Mesenchymal stem cell (in vitro differentiated cells and primary cell): ENCODE results near the gene DLX5.

Experiments used
- DNase-seq: peaks from one replicate; pipeline ENCODE4 v3.0.0-alpha.2; 2013
- H2AFZ ChIP-seq: one replicate; pipeline ENCODE4 v1.6.1; 2013; ENCODE audit warnings: low read depth, mild to moderate bottlenecking, control low read depth, inconsistent platforms, low read length, moderate library complexity
- H2AK5ac ChIP-seq: 2 replicates; pipeline ENCODE4 v1.6.1; 2013; ENCODE audit warnings: low read length, moderate library complexity, mild to moderate bottlenecking, inconsistent platforms; ENCODE audit not compliant: severe bottlenecking
- H2BK120ac ChIP-seq: one replicate; pipeline ENCODE4 v1.6.1; 2013; ENCODE audit warnings: low read depth, mild to moderate bottlenecking, inconsistent platforms, low read length, moderate library complexity
- H2BK12ac ChIP-seq, 2 experiments: one replicate each; pipeline ENCODE4 v1.6.1; 2013; ENCODE audit warnings: inconsistent platforms in 2 of 2, low read length in 2 of 2, mild to moderate bottlenecking in 2 of 2, moderate library complexity in 2 of 2, control low read depth in 1 of 2
- H2BK15ac ChIP-seq: one replicate; pipeline ENCODE4 v1.6.1; 2013; ENCODE audit warnings: mild to moderate bottlenecking, low read depth, inconsistent platforms; ENCODE audit not compliant: poor library complexity, severe bottlenecking
- H2BK5ac ChIP-seq: 2 replicates; pipeline ENCODE4 v1.6.1; 2013; ENCODE audit warnings: low read depth, mild to moderate bottlenecking, low read length, control low read depth, inconsistent platforms; ENCODE audit not compliant: poor library complexity, severe bottlenecking
- H3K14ac ChIP-seq, 2 experiments: one replicate each; pipeline ENCODE4 v1.6.1; 2013; ENCODE audit warnings: inconsistent platforms in 2 of 2, low read length in 2 of 2, control low read depth in 1 of 2, mild to moderate bottlenecking in 1 of 2, moderate library complexity in 1 of 2
- H3K18ac ChIP-seq, 2 experiments: one replicate each; pipeline ENCODE4 v1.6.1; 2013; ENCODE audit warnings: inconsistent platforms in 2 of 2, low read length in 2 of 2, control low read depth in 1 of 2, low read depth in 1 of 2, mild to moderate bottlenecking in 1 of 2
- H3K23ac ChIP-seq, 2 experiments: one replicate each; pipeline ENCODE4 v1.6.1; 2013; ENCODE audit warnings: inconsistent platforms in 2 of 2, low read length in 2 of 2, mild to moderate bottlenecking in 2 of 2, moderate library complexity in 2 of 2, control low read depth in 1 of 2
- H3K27ac ChIP-seq: 2 replicates; pipeline ENCODE4 v1.5.1; 2013; ENCODE audit warnings: mild to moderate bottlenecking, moderate library complexity, low read length, control low read depth, inconsistent platforms; ENCODE audit not compliant: poor library complexity, severe bottlenecking
- H3K27me3 ChIP-seq, 2 experiments: 2 replicates each; pipeline versions ENCODE4 v1.6.1 to v1.7.0; 2013; ENCODE audit warnings: low read length in 2 of 2, mild to moderate bottlenecking in 2 of 2, moderate library complexity in 2 of 2, control low read depth in 1 of 2, inconsistent platforms in 1 of 2; ENCODE audit not compliant: control insufficient read depth in 1 of 2, insufficient read depth in 1 of 2
- H3K36me3 ChIP-seq, 2 experiments: 2 replicates each; pipeline versions ENCODE4 v1.6.1 to v1.7.0; 2013; ENCODE audit warnings: low read length in 2 of 2, control low read depth in 1 of 2, inconsistent platforms in 1 of 2, low read depth in 1 of 2, mild to moderate bottlenecking in 1 of 2; ENCODE audit not compliant: insufficient read depth in 2 of 2, control insufficient read depth in 1 of 2
- H3K4ac ChIP-seq, 2 experiments: one replicate each; pipeline ENCODE4 v1.6.1; 2013; ENCODE audit warnings: inconsistent platforms in 2 of 2, low read length in 2 of 2, mild to moderate bottlenecking in 2 of 2, moderate library complexity in 2 of 2, control low read depth in 1 of 2, low read depth in 1 of 2
- H3K4me1 ChIP-seq: 2 replicates; pipeline ENCODE4 v1.6.1; 2013; ENCODE audit warnings: low read depth, low read length, control low read depth; ENCODE audit not compliant: control insufficient read depth, insufficient read depth
- H3K4me2 ChIP-seq: 2 replicates; pipeline ENCODE4 v1.6.1; 2013; ENCODE audit warnings: low read length, mild to moderate bottlenecking, inconsistent platforms; ENCODE audit not compliant: poor library complexity, severe bottlenecking
- H3K4me3 ChIP-seq, 2 experiments: 2 replicates each; pipeline versions ENCODE4 v1.5.1 to v1.7.0; 2013; ENCODE audit warnings: low read length in 2 of 2, mild to moderate bottlenecking in 2 of 2, control low read depth in 1 of 2, low read depth in 1 of 2; ENCODE audit not compliant: insufficient read depth in 1 of 2
- H3K79me1 ChIP-seq: replicated peaks from 2 replicates; pipeline ENCODE4 v1.6.1; 2013; ENCODE audit warnings: mild to moderate bottlenecking, control low read depth, low read length, inconsistent platforms; ENCODE audit not compliant: poor library complexity, severe bottlenecking
- H3K9ac ChIP-seq: 2 replicates; pipeline ENCODE4 v1.7.0; 2013; ENCODE audit warnings: mild to moderate bottlenecking, low read length, moderate library complexity
- H3K9me3 ChIP-seq: 2 replicates; pipeline ENCODE4 v1.7.0; 2013; ENCODE audit warnings: mild to moderate bottlenecking, low read length; ENCODE audit not compliant: control insufficient read depth
- H4K8ac ChIP-seq: one replicate; pipeline ENCODE4 v1.6.1; 2013; ENCODE audit warnings: inconsistent platforms, mild to moderate bottlenecking, low read length, moderate library complexity
- H4K91ac ChIP-seq: one replicate; pipeline ENCODE4 v1.6.1; 2013; ENCODE audit warnings: mild to moderate bottlenecking, low read length, inconsistent platforms
- WGBS: methylation state at CpG from one replicate; pipeline ENCODE4 v1.1.7; 2013; ENCODE audit warnings: mixed read lengths; 5-methylcytosine and 5-hydroxymethylcytosine counted together

Gene DLX5

GRCh38 chr7:96993980-96994379, 30.7 kb downstream of the DLX5 start:
- H2AFZ ChIP-seq = no peak overlapping the region
- H3K27ac ChIP-seq = no peak overlapping the region
- H2BK5ac ChIP-seq = no peak overlapping the region
- peaks cover 83 to 96% of the 10 kb centered on the region in 2 experiments for H3K27me3 ChIP-seq
- no peak overlapping the region for H4K91ac ChIP-seq
- no peak overlapping the region for H2BK12ac ChIP-seq
- DNase-seq = no peak
- H3K4me1 ChIP-seq = peaks cover 1% of the 10 kb centered on the region
- no peaks in the 10 kb centered on the region for H3K36me3 ChIP-seq
- H3K79me1 ChIP-seq = no peaks in the 10 kb centered on the region
- no peak overlapping the region for H3K4me2 ChIP-seq
- H3K14ac ChIP-seq = no peak overlapping the region
- H3K4me3 ChIP-seq = no peak overlapping the region
- 0% methylated on average over 1 of the region's 1 CpG for WGBS
- H3K9ac ChIP-seq = no peak overlapping the region
- no peak overlapping the region for H2BK120ac ChIP-seq
- no peak overlapping the region for H4K8ac ChIP-seq
- no peak overlapping the region for H2AK5ac ChIP-seq
- H2BK15ac ChIP-seq = no peak overlapping the region
- H3K4ac ChIP-seq = no peak overlapping the region
- H3K23ac ChIP-seq = no peak overlapping the region
- peaks cover 11% of the 10 kb centered on the region for H3K9me3 ChIP-seq
- no peak overlapping the region for H3K18ac ChIP-seq

GRCh38 chr7:96993094-96993865, 31.4 kb downstream of the DLX5 start:
- no peak for DNase-seq
- no peak overlapping the region for H3K4me2 ChIP-seq

DNA sequence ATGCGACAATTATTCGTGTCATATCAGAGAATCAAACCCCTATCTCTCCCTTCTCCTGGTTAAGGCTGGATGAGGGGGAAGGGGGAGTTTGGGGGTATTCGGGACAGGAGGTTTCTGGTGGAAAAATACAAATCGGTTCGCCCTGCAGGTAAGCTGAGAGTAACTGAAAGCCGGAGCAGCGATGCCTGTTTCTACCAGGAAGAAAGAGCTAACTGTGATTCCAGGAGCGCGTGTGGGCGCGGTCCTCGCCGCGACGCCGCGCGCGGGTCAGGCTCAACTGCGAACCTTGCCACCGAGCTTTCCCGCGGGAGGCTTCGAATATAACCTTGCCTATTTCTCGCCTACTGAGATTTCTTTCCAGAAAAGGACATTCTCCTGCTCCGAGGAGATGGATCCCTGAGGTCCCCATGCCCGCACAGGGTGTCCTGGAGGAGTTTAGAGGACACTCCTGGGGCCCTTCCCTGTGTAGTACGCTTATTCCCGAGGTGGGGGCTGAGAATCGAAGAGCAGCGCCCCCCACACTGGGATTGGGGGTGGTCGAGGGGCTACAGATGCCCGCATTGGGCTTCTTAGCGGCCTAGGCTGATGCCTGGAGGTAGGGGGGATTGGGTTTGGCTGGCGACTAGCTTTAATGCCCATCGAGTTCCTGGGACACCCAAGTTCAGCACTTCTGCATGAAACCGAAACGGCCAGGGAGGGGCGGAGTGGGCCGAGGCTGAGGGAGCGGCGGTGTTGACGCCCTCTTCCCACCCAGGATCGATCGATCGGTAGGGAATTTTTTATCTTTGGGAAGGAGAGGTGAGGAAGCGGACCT, 32.2 kb downstream of the DLX5 start:
- H3K4me1 ChIP-seq = no peaks in the 10 kb centered on the region
- H3K27ac ChIP-seq = no peak overlapping the region
- no peak overlapping the region for H2AK5ac ChIP-seq
- H2BK12ac ChIP-seq = no peak overlapping the region
- no peak overlapping the region for H4K91ac ChIP-seq
- H3K23ac ChIP-seq = no peak overlapping the region
- H3K36me3 ChIP-seq = no peaks in the 10 kb centered on the region
- no peak overlapping the region for H2BK5ac ChIP-seq
- DNase-seq = no peak
- no peaks in the 10 kb centered on the region for H3K79me1 ChIP-seq
- peak overlapping the region in 1 of 2 experiments; percentile 51 for H3K4me3 ChIP-seq
- H2AFZ ChIP-seq = no peak overlapping the region
- H2BK15ac ChIP-seq = no peak overlapping the region
- H3K9ac ChIP-seq = no peak overlapping the region
- H3K9me3 ChIP-seq = peaks cover 11% of the 10 kb centered on the region
- 3% methylated on average over 45 of the region's 47 CpGs for whole genome bisulfite sequencing
- no peak overlapping the region for H3K14ac ChIP-seq
- H3K4me2 ChIP-seq = no peak overlapping the region
- H4K8ac ChIP-seq = no peak overlapping the region
- no peak overlapping the region for H3K4ac ChIP-seq
- H2BK120ac ChIP-seq = no peak overlapping the region
- H3K27me3 ChIP-seq = peaks cover 77 to 95% of the 10 kb centered on the region in 2 experiments
- no peak overlapping the region for H3K18ac ChIP-seq

More at GRCh38 chr7:96993094-96993865, 31.4 kb downstream of the DLX5 start:
- 9% methylated on average over 21 of the region's 27 CpGs for WGBS
- H3K27ac ChIP-seq = no peak overlapping the region
- H2BK5ac ChIP-seq = no peak overlapping the region
- H3K27me3 ChIP-seq = peaks cover 83 to 96% of the 10 kb centered on the region in 2 experiments
- no peak overlapping the region for H3K4ac ChIP-seq
- H2AK5ac ChIP-seq = no peak overlapping the region
- no peak overlapping the region for H3K14ac ChIP-seq
- H2BK120ac ChIP-seq = no peak overlapping the region
- no peaks in the 10 kb centered on the region for H3K79me1 ChIP-seq
- no peak overlapping the region for H4K91ac ChIP-seq
- peaks cover 11% of the 10 kb centered on the region for H3K9me3 ChIP-seq
- no peak overlapping the region for H2BK15ac ChIP-seq
- no peak overlapping the region for H3K9ac ChIP-seq
- no peak overlapping the region for H2AFZ ChIP-seq
- peak overlapping the region in 1 of 2 experiments; percentile 51 for H3K4me3 ChIP-seq
- no peak overlapping the region for H2BK12ac ChIP-seq
- H3K23ac ChIP-seq = no peak overlapping the region
- no peaks in the 10 kb centered on the region for H3K36me3 ChIP-seq
- H3K18ac ChIP-seq = no peak overlapping the region
- no peaks in the 10 kb centered on the region for H3K4me1 ChIP-seq
- H4K8ac ChIP-seq = no peak overlapping the region

GRCh38 chr7:96991546-96992191, 33.0 kb downstream of the DLX5 start:
- no peak overlapping the region for H3K9ac ChIP-seq
- peaks cover 10% of the 10 kb centered on the region for H3K9me3 ChIP-seq
- H2AFZ ChIP-seq = no peak overlapping the region
- H3K36me3 ChIP-seq = no peaks in the 10 kb centered on the region
- H2BK5ac ChIP-seq = no peak overlapping the region
- no peak overlapping the region for H3K4me3 ChIP-seq
- no peak overlapping the region for H2BK12ac ChIP-seq
- no peak overlapping the region for H2BK15ac ChIP-seq
- DNase-seq = no peak
- H3K27ac ChIP-seq = no peak overlapping the region
- no peak overlapping the region for H3K4me2 ChIP-seq
- H3K79me1 ChIP-seq = no peaks in the 10 kb centered on the region
- no peak overlapping the region for H2BK120ac ChIP-seq
- peaks cover 74 to 95% of the 10 kb centered on the region in 2 experiments for H3K27me3 ChIP-seq
- no peak overlapping the region for H3K14ac ChIP-seq
- WGBS = 0% methylated on average over 3 of the region's 13 CpGs
- H4K8ac ChIP-seq = no peak overlapping the region
- no peak overlapping the region for H3K23ac ChIP-seq
- H3K18ac ChIP-seq = no peak overlapping the region
- no peak overlapping the region for H4K91ac ChIP-seq
- no peaks in the 10 kb centered on the region for H3K4me1 ChIP-seq
- no peak overlapping the region for H2AK5ac ChIP-seq
- no peak overlapping the region for H3K4ac ChIP-seq
